ENCODE measurements around the gene KDM4D. TPM values are rescaled to one million over a fixed set of nuclear protein-coding genes. Genes with fewer than 3 reads are reported as not detected.

Gene KDM4D
- polyA plus RNA-seq, 1 donor (not counting 4 experiments of a cell fraction or from before 2014, with no cell fraction given), result 1.1 TPM

DNA sequence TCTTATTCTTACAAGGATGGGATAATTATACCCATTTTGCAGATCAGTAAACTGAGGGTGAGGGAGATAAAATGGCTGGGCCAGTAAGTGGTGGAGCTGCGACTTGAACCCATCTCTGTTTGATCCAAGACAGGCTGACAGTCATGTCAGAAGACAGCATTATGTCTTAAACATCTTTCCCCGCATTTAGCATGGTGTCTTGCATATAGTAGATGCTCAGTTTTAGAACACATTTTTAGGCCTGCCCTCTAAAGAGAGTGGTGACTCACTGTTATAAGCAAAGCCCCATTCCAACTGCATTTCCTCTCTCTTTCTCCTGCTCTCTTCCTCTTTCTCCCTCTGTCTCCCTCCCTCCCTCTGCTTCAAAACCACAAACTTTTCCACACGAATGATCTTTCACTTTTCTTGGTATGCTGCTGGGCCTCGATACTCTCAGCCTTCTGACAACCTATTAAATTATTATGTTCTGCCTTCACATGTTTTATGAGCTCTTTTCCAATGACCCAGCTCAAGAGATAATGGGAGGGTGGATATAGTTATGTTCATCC is 25.4 kb upstream of the KDM4D start:
- DNase-seq (ENCODE audit: low read depth, low spot score) (no peak), FAIRE-seq (no peak)
- TF ChIP-seq, protein P1, sequence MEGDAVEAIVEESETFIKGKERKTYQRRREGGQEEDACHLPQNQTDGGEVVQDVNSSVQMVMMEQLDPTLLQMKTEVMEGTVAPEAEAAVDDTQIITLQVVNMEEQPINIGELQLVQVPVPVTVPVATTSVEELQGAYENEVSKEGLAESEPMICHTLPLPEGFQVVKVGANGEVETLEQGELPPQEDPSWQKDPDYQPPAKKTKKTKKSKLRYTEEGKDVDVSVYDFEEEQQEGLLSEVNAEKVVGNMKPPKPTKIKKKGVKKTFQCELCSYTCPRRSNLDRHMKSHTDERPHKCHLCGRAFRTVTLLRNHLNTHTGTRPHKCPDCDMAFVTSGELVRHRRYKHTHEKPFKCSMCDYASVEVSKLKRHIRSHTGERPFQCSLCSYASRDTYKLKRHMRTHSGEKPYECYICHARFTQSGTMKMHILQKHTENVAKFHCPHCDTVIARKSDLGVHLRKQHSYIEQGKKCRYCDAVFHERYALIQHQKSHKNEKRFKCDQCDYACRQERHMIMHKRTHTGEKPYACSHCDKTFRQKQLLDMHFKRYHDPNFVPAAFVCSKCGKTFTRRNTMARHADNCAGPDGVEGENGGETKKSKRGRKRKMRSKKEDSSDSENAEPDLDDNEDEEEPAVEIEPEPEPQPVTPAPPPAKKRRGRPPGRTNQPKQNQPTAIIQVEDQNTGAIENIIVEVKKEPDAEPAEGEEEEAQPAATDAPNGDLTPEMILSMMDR (optimal IDR thresholded peaks at IDR 0.05 in 1 of 3, IDR thresholded peaks at IDR 0.05 in 1 of 3, conservative IDR thresholded peaks at IDR 0.05 in 1 of 3; ENCODE audit: extremely low read depth in 1 of 3, insufficient read depth in 2 of 3, low read length in 3 of 3), result no peak
- TF ChIP-seq EZH2 (IDR thresholded peaks at IDR 0.05; ENCODE audit: low read length), result no peak

DNA sequence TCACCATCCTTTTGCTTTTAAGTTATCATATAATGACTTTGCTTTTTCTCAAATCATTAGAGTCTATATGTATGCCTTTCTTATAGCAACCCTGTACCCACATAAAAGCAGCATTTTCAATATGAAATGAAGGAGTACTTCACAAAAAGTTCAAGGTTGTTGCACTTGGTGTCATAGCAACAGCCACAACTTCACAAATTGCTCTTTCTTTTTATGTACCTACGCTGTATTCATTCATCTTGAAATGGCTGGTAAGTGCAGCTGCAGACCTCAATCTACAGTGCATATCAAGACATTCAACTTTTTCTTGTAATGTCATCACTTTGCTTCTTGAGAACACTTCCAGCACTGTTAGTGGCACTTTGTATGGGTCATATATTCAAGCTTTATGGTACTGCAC is 18.8 kb upstream of the KDM4D start:
- FAIRE-seq, result no peak

More for the DNA sequence above, 25.4 kb upstream of the KDM4D start:
- Histone ChIP-seq H3K4me2 (ENCODE audit: control insufficient read depth, extremely low read depth, insufficient read depth, low read depth, low read length) (no peak overlapping the region), H3K27ac (ENCODE audit: control insufficient read depth, insufficient read depth, low read length) (no peak overlapping the region), H3K36me3 (ENCODE audit: control insufficient read depth in 2 of 2, extremely low read depth in 1 of 2, insufficient read depth in 2 of 2, low read length in 2 of 2) (no peaks in the 10 kb centered on the region), H3K79me2 (ENCODE audit: control insufficient read depth, insufficient read depth, low read length) (no peaks in the 10 kb centered on the region), H2AFZ (ENCODE audit: control insufficient read depth, low read length) (no peak overlapping the region), H4K20me1 (ENCODE audit: control insufficient read depth, extremely low read depth, insufficient read depth, low read length) (no peaks in the 10 kb centered on the region), H3K9me3 (ENCODE audit: control insufficient read depth, low read depth, low read length) (no peaks in the 10 kb centered on the region), H3K4me3 (ENCODE audit: control insufficient read depth in 2 of 3, extremely low read depth in 1 of 3, insufficient read depth in 2 of 3, low read depth in 1 of 3, low read length in 3 of 3) (no peak overlapping the region), H3K9ac (ENCODE audit: control insufficient read depth, extremely low read depth, insufficient read depth, low read length) (no peak overlapping the region), H3K9me1 (ENCODE audit: control insufficient read depth, extremely low read depth, insufficient read depth, low read length) (no peaks in the 10 kb centered on the region), H3K27me3 (ENCODE audit: control insufficient read depth, extremely low read depth, insufficient read depth, low read length) (no peaks in the 10 kb centered on the region), H3K4me1 (ENCODE audit: control insufficient read depth, extremely low read depth, insufficient read depth, low read length) (no peaks in the 10 kb centered on the region)
- dilution Hi-C loops (cut with MboI; ENCODE audit: extremely low pct_ligation_motif_present, low sequenced_read_pairs), result no loop called here

More for the DNA sequence above, 18.8 kb upstream of the KDM4D start:
- Histone ChIP-seq H3K27me3 (ENCODE audit: control insufficient read depth, extremely low read depth, insufficient read depth, low read length) (no peaks in the 10 kb centered on the region), H3K4me2 (ENCODE audit: control insufficient read depth, extremely low read depth, insufficient read depth, low read depth, low read length) (no peak overlapping the region), H2AFZ (ENCODE audit: control insufficient read depth, low read length) (no peak overlapping the region), H3K9me1 (ENCODE audit: control insufficient read depth, extremely low read depth, insufficient read depth, low read length) (no peaks in the 10 kb centered on the region), H3K9me3 (ENCODE audit: control insufficient read depth, low read depth, low read length) (no peaks in the 10 kb centered on the region), H3K4me3 (ENCODE audit: control insufficient read depth in 2 of 3, extremely low read depth in 1 of 3, insufficient read depth in 2 of 3, low read depth in 1 of 3, low read length in 3 of 3) (no peak overlapping the region), H3K4me1 (ENCODE audit: control insufficient read depth, extremely low read depth, insufficient read depth, low read length) (peaks cover 11% of the 10 kb centered on the region), H3K36me3 (ENCODE audit: control insufficient read depth in 2 of 2, extremely low read depth in 1 of 2, insufficient read depth in 2 of 2, low read length in 2 of 2) (no peaks in the 10 kb centered on the region), H3K27ac (ENCODE audit: control insufficient read depth, insufficient read depth, low read length) (no peak overlapping the region), H3K9ac (ENCODE audit: control insufficient read depth, extremely low read depth, insufficient read depth, low read length) (no peak overlapping the region), H4K20me1 (ENCODE audit: control insufficient read depth, extremely low read depth, insufficient read depth, low read length) (no peaks in the 10 kb centered on the region), H3K79me2 (ENCODE audit: control insufficient read depth, insufficient read depth, low read length) (no peaks in the 10 kb centered on the region)
- DNase-seq (ENCODE audit: low read depth, low spot score), result no peak
- TF ChIP-seq, protein P1 (optimal IDR thresholded peaks at IDR 0.05 in 1 of 3, IDR thresholded peaks at IDR 0.05 in 1 of 3, conservative IDR thresholded peaks at IDR 0.05 in 1 of 3; ENCODE audit: extremely low read depth in 1 of 3, insufficient read depth in 2 of 3, low read length in 3 of 3), result no peak
- TF ChIP-seq EZH2 (IDR thresholded peaks at IDR 0.05; ENCODE audit: low read length), result no peak
- dilution Hi-C loops (cut with MboI; ENCODE audit: extremely low pct_ligation_motif_present, low sequenced_read_pairs), result no loop called here

Measured in keratinocyte (primary cell).